ENCODE results near the gene ACACB. TPM values are rescaled to one million over a fixed set of nuclear protein-coding genes. Genes with fewer than 3 reads are reported as not detected.

ACACB gene
- total RNA-seq, 4 donors from 2014 or later, result 19.6 to 38.2 (median 25.8) TPM

- 92 to 96% methylated on average over 14 of the region's 14 CpGs for WGBS, 2 donors
- intact Hi-C loops (cut with DNase I; ENCODE audit: low total_unique reads), result no loop called here
- DNase-seq (ENCODE audit: low spot score in 2 of 2), result no peak
- no peak overlapping the region for H3K4me3 ChIP-seq (ENCODE audit: low read depth, poor library complexity, severe bottlenecking)
- TF ChIP-seq CTCF (IDR thresholded peaks at IDR 0.05) (no peak), POLR2A (IDR thresholded peaks at IDR 0.05) (no peak)
Measured at GRCh38 chr12:109200825-109201495, 84.6 kb downstream of the ACACB start.

- 93 to 95% methylated on average over 16 to 17 of the region's 17 CpGs for WGBS, 2 donors
- DNase-seq (ENCODE audit: low spot score in 2 of 2), result no peak
- intact Hi-C loops (cut with DNase I; ENCODE audit: low total_unique reads), result no loop called here
- H3K4me3 ChIP-seq (ENCODE audit: low read depth, poor library complexity, severe bottlenecking), result no peak overlapping the region
- TF ChIP-seq CTCF (IDR thresholded peaks at IDR 0.05) (no peak), POLR2A (IDR thresholded peaks at IDR 0.05) (no peak)
Measured at GRCh38 chr12:109201496-109201885, 85.1 kb downstream of the ACACB start.

DNA sequence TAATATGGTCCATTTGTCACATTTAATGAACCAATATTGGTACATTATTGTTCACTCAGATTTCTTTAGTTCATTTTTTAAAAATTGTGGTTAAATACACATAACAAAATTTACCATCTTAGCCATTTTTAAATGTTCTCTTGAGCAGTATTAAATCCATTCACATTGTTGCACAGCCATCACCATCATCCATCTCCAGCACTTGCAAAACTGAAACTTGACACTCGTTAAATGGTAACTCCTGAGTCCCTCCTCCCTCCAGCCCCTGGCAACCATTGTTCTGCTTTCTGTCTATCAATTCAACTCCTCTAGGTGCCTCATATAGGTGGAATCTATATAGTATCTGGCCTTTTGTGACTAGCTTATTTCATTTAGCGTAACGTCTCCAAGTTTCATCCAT lies 86.4 kb downstream of the ACACB start:
- TF ChIP-seq POLR2A (IDR thresholded peaks at IDR 0.05) (no peak), CTCF (IDR thresholded peaks at IDR 0.05) (no peak)
- no peak overlapping the region for H3K4me3 ChIP-seq (ENCODE audit: low read depth, poor library complexity, severe bottlenecking)
- WGBS, 2 donors, result 95 to 98% methylated on average over 3 of the region's 3 CpGs
- DNase-seq (ENCODE audit: low spot score in 2 of 2), result no peak
- intact Hi-C loops (cut with DNase I; ENCODE audit: low total_unique reads), result no loop called here

- intact Hi-C loops (cut with DNase I; ENCODE audit: low total_unique reads), result no loop called here
- TF ChIP-seq CTCF (IDR thresholded peaks at IDR 0.05) (no peak), POLR2A (IDR thresholded peaks at IDR 0.05) (no peak)
- no peak for DNase-seq (ENCODE audit: low spot score in 2 of 2)
- H3K4me3 ChIP-seq (ENCODE audit: low read depth, poor library complexity, severe bottlenecking), result no peak overlapping the region
- 91 to 93% methylated on average over 8 of the region's 8 CpGs for WGBS, 2 donors
Measured at GRCh38 chr12:109203480-109203879, 87.1 kb downstream of the ACACB start.

- WGBS, 2 donors, result 86 to 93% methylated on average over 8 to 14 of the region's 14 CpGs
- DNase-seq (ENCODE audit: low spot score in 2 of 2), result no peak
- intact Hi-C loops (cut with DNase I; ENCODE audit: low total_unique reads), result no loop called here
- TF ChIP-seq POLR2A (IDR thresholded peaks at IDR 0.05), result no peak
- TF ChIP-seq CTCF (IDR thresholded peaks at IDR 0.05), result no peak
- no peak overlapping the region for H3K4me3 ChIP-seq (ENCODE audit: low read depth, poor library complexity, severe bottlenecking)
Measured at GRCh38 chr12:109209082-109209481, 92.7 kb downstream of the ACACB start.
